ENCODE data around the gene ERGIC3.
"Not testable (repeated sequence)": the region's sequence is repeated elsewhere in the genome, so short reads cannot be mapped to it uniquely, and the experiment has no call there.

DNA sequence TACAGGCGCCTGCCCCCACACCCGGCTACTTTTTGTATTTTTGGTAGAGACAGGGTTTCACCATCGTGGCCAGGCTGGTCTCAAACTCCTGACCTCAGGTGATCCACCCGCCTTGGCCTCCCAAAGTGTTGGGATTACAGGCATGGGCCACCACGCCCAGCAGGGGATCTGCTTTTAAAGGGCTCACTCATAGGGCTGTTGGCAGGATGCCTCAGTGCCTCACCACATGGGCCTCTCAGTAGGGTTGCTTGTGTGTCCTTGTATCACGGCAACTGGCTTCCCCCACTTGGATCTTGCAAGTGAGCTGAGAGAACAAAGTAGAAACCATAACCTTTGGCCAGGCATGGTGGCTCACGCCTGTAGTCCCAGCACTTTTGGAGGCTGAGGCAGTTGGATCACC, 3.1 kb downstream of the ERGIC3 start:
- not testable (repeated sequence) for TF ChIP-seq EZH2 (IDR thresholded peaks at IDR 0.05; ENCODE audit: insufficient read depth, poor library complexity, severe bottlenecking); EZH2phosphoT487 (IDR thresholded peaks at IDR 0.05; ENCODE audit: insufficient read depth, low read depth)
